GM19395 (cell line): Measurements from ENCODE around the gene GRIA4.
"Not testable (repeated sequence)": the region's sequence is repeated elsewhere in the genome, so short reads cannot be mapped to it uniquely, and the experiment has no call there.

Experiments
- ATAC-seq: cut with Tn5 transposase; IDR thresholded peaks from one replicate; pipeline ENCODE4 v1.9.1; 2021; ENCODE audit warnings: mild to moderate bottlenecking, moderate library complexity; ENCODE audit not compliant: unreplicated experiment

Gene GRIA4

GRCh38 chr11:105718641-105719040 is 108.8 kb downstream of the GRIA4 start:
- no peak for ATAC-seq

DNA sequence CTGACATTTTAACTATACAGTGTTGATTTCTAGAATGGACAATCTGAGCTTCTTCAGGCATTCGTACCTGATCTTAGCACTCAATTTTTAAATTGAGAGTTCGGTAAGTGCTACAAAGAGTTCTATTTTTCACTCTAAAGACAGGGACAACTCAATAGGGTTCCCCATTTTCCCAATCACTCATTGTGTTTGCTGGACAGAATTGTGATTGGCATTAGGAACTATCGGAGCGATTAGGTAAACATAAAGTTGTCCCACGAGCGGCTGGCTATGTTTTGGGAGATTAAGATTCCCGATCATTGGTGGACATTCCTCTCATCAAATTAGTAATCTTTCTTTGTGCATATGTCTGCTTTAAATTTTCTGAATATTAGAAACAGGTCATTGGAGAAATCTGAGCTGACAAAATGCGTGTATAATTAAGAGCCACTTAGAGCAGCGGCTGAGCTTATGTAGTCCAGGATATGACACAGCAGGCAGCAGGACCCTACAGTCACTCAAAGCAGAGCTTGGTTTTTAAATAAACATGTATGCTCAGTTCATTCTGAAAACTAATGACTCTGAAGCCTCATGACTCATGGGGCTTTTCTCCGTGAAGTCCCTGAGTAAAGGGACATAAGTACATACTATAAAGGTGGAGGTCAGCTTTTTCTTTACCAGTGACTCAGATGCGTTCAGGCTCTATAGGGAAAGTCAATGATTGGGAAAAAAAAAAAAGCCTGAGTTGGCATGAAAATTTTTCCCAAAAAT is 109.4 kb downstream of the GRIA4 start:
- ATAC-seq: peak; percentile 87

DNA sequence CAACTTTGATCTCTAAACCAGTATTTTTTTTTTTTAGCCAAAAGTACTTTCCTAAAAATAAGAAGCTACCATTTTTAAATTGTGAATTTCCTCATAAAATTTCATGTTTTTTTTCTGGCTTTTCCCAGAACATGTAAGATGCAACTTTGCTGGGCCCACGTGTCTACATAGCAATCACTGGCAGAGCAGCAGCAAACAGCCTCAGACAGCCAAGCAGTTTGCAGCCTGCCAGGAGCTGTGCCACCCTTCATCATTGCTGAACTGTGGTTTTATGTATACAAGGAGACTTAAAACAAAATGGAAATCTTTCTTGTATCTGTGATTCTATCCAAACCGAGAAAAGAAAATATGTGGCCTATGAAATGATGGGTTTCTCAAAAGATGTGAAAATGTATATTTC is 110.2 kb downstream of the GRIA4 start:
- no peak for ATAC-seq

DNA sequence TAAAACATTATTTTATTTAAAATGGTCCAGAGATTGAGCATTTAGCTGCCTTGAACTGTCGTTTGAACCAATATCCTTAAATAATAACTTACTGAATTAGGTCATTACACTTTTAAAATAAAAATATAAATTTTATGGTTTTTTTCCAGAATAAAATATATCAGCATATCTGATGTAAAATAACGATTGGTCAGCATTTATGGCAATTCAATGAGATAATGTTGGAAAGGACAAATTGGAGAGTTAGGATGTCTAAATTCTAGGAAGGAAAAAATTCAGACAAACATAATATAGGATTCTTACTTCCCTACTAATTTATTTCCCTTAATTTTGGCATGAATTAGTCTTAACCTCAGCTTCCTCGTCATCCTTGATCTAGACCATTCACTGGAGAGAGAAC is 113.4 kb downstream of the GRIA4 start:
- no peak for ATAC-seq

DNA sequence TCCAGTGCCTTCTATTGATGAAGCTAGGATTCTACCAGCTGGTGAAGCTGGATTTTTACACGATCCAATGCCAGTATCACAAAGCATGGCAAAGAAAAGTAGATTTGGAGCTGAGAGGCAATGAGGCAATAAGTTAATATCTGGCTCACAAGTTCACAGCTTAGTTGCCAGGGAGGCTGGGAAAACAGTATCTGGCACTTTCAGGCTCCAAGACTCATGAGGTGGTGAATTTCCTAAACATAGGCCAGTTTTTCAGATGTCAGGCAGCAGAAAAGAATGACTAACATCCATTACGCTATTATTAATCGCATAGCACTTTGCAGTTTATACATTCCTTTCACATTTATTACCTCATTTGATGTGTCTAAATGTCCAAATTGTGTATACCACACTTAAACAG is 122.7 kb downstream of the GRIA4 start:
- no peak for ATAC-seq

DNA sequence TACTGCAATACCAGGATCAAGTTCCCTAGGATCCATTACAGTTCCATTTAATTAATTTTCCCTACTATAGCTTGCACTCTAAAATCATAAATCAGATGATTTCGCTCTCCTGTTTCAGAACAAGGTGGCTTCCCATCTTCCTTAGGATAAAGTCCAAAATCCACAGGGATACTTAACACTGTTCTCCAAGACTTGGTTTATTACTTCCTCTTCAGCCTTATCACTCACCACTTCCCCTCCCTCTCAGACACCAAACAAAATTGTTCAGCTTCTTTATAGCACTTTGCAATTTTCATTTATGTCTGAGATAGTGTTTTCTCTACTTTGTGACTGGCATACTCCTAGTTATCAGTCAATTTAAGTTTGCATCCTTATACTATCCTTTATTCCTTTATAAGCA is 124.6 kb downstream of the GRIA4 start:
- no peak for ATAC-seq

- ATAC-seq: no peak
Observed at GRCh38 chr11:105738251-105738650, 128.4 kb downstream of the GRIA4 start.

GRCh38 chr11:105738986-105739795 is 129.3 kb downstream of the GRIA4 start:
- ATAC-seq: no peak

DNA sequence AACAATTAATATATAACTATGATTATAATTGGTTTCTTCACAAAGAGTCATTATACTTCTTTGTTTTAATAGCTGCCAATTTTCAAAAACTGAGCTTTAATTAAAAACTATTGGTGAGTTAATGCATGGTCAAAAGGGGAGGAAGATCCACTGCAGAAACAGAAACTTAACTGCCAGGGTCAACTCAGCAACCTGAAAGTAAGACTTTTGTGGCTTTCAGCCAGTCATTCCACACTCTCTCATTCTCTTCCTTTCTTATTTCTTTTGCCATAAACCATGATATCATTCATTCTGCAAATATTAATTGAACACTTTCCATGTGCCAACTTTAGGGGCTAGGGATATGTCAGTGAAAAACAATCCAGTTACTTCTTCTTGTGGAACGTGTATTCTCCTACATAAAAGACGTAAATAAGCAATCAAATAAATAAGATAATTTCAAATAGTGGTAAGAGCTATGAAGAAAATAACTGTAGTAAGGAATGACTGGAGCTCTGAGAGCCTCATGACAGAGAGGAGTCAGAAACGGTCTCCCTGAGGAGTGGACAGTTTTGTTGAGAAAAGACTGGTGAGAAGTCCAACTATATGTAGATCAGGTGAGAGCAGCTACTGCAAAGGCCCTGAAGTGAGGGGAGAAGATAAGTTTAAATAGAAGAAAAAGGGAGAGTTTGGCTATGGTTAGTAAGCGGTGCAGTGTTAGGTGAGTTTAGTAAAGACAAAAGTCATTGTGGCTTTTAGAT is 130.5 kb downstream of the GRIA4 start:
- peak; percentile 97 for ATAC-seq

GRCh38 chr11:105741488-105742020 is 131.7 kb downstream of the GRIA4 start:
- ATAC-seq: no peak

GRCh38 chr11:105754260-105754659 is 144.4 kb downstream of the GRIA4 start:
- ATAC-seq: no peak

DNA sequence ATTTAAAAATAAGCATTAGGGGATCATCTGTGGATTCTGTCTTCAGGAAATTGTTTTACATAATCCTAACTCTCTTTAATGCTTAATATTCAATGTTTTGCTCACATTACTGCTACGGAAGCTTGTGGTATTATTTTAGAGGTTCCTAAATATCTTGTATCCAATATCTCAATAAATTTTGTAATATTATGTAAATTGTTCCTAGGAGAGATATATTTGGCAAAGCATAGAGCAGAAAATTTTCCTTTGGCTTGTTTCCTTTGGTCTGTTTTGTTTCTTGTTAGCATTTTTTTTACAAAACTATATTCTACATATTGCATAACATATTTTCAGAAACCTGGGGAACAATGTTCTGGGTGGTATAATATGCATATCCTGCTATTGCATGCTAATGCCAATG is 144.8 kb downstream of the GRIA4 start:
- ATAC-seq: no peak

- no peak for ATAC-seq
Observed at GRCh38 chr11:105757107-105757506, 147.2 kb downstream of the GRIA4 start.

- ATAC-seq: no peak
Observed at GRCh38 chr11:105763594-105763993, 153.7 kb downstream of the GRIA4 start.

GRCh38 chr11:105767931-105768330 is 158.1 kb downstream of the GRIA4 start:
- ATAC-seq: no peak

DNA sequence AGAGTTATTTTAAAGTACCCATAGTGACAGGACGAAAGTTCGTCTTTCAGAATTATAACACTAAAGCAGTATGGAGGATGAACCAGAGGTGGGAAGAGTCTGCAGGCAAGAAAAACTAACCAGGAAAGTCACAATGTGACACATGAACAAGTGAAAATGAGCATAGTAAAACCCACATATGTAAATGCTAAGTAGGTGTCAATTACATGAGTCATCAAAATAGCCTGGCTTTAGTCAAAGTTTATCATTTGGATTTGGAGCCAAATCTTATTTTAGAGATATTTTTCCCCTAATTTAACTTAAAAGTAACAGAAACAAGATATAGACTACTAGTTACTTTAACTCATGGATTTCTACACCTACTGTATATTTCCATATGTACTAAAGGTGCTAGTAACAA is 159.8 kb downstream of the GRIA4 start:
- no peak for ATAC-seq

DNA sequence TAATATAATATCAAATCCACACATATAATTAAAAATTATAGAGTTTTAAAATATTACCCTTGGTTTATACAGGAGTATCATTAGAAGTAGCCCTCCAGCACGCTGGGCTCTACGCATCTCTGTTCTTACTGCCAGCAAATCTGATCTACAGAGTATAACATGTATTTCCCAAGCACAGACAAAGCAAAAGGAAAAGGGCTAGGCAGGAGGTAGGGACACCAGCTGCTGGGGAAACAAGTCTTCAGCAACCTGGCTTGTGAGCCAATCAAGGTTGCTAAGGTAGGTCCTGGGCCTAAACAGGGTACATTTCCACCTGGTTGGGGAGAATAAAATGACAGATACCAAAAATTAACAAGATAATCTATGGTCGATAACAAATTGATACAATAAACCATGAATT is 163.6 kb downstream of the GRIA4 start:
- ATAC-seq: not testable (repeated sequence)

GRCh38 chr11:105774899-105775298 is 165.0 kb downstream of the GRIA4 start:
- ATAC-seq: no peak

DNA sequence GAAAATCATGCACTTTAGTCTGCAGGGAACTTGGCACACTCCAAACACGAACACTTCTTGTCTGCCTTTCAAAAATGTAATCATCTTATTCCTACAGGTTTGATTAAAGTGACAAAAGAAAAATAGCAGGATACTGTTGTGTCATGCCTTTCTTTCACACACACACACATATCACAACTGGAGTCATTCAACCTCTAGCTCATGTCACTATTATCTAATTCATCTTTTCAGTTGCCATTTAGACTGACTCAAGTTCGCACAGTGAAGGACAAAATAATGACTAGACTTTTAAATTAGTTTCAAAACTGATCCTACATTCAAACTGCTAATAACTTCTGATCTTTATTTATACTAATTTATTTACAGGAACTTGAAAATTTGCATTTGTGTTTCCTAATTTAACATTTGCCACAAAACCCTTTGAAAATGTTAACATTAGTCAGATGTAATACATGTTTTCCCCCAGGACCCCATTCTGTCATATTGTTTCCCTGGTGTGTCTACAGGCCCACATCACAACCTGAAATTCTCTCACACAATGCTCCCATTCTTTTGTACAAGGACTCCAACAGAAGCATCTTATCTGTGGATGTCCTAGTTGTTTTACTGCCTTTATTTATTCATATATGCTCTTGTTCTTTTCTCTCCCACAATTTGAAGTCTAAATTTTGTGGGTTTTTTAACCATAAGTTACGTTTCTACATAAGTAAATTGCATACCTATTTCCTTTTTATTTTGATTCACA is 171.1 kb downstream of the GRIA4 start:
- ATAC-seq: no peak

DNA sequence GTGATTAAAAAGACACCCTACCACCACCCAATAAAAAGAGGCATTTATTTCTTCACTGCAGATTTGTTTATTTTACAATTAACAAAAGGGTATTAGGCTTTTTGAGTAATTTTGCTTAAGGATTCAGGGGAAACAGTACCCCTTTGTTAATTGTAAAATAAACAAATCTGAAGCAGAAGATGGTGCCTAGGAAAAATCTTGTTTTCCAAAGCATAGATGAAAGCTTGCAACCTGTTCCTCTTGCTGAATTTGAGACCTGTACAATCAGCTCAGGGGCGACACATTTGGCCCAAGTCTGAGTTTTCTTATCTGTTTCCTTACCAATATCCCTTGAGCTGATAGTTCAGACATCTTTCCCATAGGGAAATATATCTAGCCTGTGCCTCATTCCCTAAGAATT is 171.9 kb downstream of the GRIA4 start:
- ATAC-seq: no peak

GRCh38 chr11:105783216-105783615 is 173.3 kb downstream of the GRIA4 start:
- ATAC-seq: no peak
